HG02588 (cell line): ENCODE data around the gene CCDC90B.
A peak's percentile ranks its signal among the peaks of the same experiment; 100 is the strongest.

Experiments used
- ATAC-seq: cut with Tn5 transposase; IDR thresholded peaks from one replicate; pipeline ENCODE4 v1.9.1; 2021; ENCODE audit warnings: mild to moderate bottlenecking, moderate library complexity; ENCODE audit not compliant: unreplicated experiment

Gene CCDC90B

GRCh38 chr11:83241291-83241946 is 44.7 kb downstream of the CCDC90B start:
- ATAC-seq = peak; percentile 77

- no peak for ATAC-seq
These were observed 48.1 kb downstream of the CCDC90B start for GRCh38 chr11:83238111-83238510.

DNA sequence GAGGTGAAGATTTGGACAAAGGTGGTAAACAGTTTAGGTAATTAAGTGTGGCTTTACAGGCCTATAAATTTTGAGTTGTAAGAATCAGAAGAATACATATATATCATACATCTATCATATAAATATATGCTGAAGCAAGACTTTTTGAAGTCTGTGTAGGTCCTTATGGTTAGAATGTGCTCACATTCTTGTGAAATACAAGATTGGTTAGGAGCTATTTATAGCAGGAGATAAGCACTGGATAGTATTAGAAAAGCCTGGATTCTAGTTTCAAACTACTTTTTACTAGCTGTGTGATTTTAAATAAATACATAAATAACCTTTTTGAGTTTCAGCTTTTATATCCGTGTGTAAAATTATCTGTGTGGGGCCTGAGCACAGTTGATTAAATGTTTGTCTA is 50.3 kb downstream of the CCDC90B start:
- ATAC-seq = no peak

GRCh38 chr11:83223457-83223856 is 62.7 kb downstream of the CCDC90B start:
- no peak for ATAC-seq

DNA sequence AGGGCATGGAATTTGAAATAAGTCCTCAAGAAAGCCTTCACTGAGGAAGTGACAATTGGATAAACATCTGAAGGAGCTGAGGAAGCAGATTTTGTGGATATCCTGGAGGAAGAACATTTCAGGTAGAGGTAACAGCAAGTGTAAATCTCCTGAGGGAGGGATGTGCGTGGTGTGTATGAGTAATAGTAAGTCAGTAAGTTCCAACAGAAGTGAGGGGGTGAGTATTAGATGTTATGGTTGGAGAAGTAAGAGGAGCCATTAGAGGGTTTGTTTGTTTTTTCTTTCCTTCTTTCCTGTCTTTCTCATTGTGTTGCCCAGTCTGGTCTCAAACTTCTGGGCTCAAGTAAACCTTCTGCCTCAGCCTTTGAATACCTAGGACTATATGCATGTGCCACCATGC is 63.7 kb downstream of the CCDC90B start:
- ATAC-seq = no peak

- ATAC-seq = no peak
These were observed 64.5 kb downstream of the CCDC90B start for GRCh38 chr11:83221694-83222093.

DNA sequence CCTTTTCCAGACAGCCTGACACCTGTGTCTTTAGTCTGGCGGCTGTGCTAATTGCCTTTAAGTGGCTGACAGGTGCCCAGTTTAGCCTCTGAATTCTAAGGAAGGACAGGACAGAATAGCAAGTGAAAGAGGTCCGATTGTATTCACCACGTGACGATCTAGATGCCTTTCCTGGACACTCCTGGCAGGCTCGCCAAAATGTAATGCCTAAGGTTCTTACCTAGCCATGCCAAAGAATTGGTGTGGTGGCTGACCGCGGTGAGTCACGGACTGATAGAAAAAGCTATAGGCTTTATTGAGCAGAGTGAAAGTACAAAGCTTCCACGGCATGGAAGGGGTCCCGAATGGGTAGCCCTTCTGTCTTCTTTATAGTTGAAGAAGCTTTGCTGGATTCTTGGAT is 65.9 kb downstream of the CCDC90B start:
- ATAC-seq = no peak

DNA sequence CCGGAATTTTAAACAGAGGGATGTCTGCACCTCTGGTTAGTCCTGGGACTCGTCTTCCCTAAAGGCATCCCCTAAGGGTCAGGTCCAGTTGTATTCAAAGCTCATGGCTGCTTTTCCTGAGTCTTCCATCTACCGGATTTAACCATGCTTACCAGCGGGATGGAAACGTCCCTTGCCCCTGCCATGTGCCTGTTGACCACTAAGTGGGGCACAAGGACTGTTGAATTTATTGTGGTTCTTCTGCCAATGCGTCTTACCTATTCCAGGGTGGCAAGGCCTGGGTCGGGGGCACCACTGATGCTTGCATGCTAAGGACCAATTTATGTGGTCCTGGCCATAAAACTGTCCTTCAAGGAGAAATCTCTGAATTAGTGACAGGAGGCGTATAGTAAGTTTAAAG is 67.1 kb downstream of the CCDC90B start:
- ATAC-seq = no peak
